Breast epithelium (tissue), 3 donors: ENCODE measurements around the gene MOCS1.

Source experiments
- CTCF ChIP-seq, 3 donors: fragments of 450-650 bp; IDR thresholded peaks; one replicate each; pipeline ENCODE4 v1.5.1; 2016 to 2017; ENCODE audit warnings: antibody characterized with exemption in 3 of 3, mild to moderate bottlenecking in 3 of 3, moderate library complexity in 3 of 3
- POLR2A ChIP-seq: fragments of 450-650 bp; IDR thresholded peaks from one replicate; pipeline ENCODE4 v1.6.1; 2016; ENCODE audit warnings: antibody characterized with exemption, mild to moderate bottlenecking, moderate library complexity
- POLR2AphosphoS5 ChIP-seq, 3 donors: sonication (generic); formaldehyde crosslinking; IDR thresholded peaks; one replicate each; pipeline ENCODE4 v1.6.1; 2017; ENCODE audit warnings: antibody characterized with exemption in 3 of 3

- TF ChIP-seq CTCF (IDR thresholded peaks at IDR 0.05), result no peak
- no peak for TF ChIP-seq POLR2AphosphoS5 (IDR thresholded peaks at IDR 0.05)
- no peak for TF ChIP-seq POLR2A
These were observed 16.0 kb upstream of the MOCS1 start for GRCh38 chr6:39950125-39950720.
